H9 (cell line): ENCODE results near the gene GXYLT2. TPM values are rescaled to one million over a fixed set of nuclear protein-coding genes. Genes with fewer than 3 reads are reported as not detected.
A peak's percentile ranks its signal among the peaks of the same experiment; 100 is the strongest.

ENCODE experiments used
- DNase-seq: peaks from one replicate; pipeline ENCODE4 v3.0.0-alpha.2; 2017
- H2AFZ ChIP-seq: one replicate; pipeline ENCODE4 v1.6.1; 2013; ENCODE audit warnings: mild to moderate bottlenecking, low read length, control low read depth, moderate library complexity
- H2AK5ac ChIP-seq: 2 replicates; pipeline ENCODE4 v1.6.1; 2013; ENCODE audit warnings: low read length, control low read depth, mixed read lengths; ENCODE audit not compliant: insufficient read length
- H2BK120ac ChIP-seq: one replicate; pipeline ENCODE4 v1.6.1; 2013; ENCODE audit warnings: low read depth, mild to moderate bottlenecking, low read length, control low read depth, inconsistent platforms; ENCODE audit not compliant: poor library complexity, severe bottlenecking
- H2BK12ac ChIP-seq: 2 replicates; pipeline ENCODE4 v1.6.1; 2013; ENCODE audit warnings: low read length, control low read depth, mixed read lengths, low read depth; ENCODE audit not compliant: insufficient read length
- H2BK15ac ChIP-seq: 2 replicates; pipeline ENCODE4 v1.6.1; 2013; ENCODE audit warnings: low read depth, low read length, control low read depth
- H2BK20ac ChIP-seq: one replicate; pipeline ENCODE4 v1.6.1; 2013; ENCODE audit warnings: low read depth, mild to moderate bottlenecking, low read length, control low read depth, inconsistent platforms; ENCODE audit not compliant: poor library complexity, severe bottlenecking
- H2BK5ac ChIP-seq: 2 replicates; pipeline ENCODE4 v1.6.1; 2013; ENCODE audit warnings: low read length, control low read depth, mixed read lengths; ENCODE audit not compliant: insufficient read length
- H3K14ac ChIP-seq: 2 replicates; pipeline ENCODE4 v1.6.1; 2013; ENCODE audit warnings: low read length, control low read depth; ENCODE audit not compliant: insufficient read depth
- H3K18ac ChIP-seq: 2 replicates; pipeline ENCODE4 v1.6.1; 2013; ENCODE audit warnings: low read depth, mild to moderate bottlenecking, mixed read lengths, low read length, control low read depth; ENCODE audit not compliant: insufficient read length
- H3K23ac ChIP-seq: 2 replicates; pipeline ENCODE4 v1.6.1; 2013; ENCODE audit warnings: low read length, control low read depth, mixed read lengths, low read depth; ENCODE audit not compliant: insufficient read length
- H3K23me2 ChIP-seq: 2 replicates; pipeline ENCODE4 v1.6.1; 2013; ENCODE audit warnings: low read depth, mild to moderate bottlenecking, mixed read lengths, low read length, control low read depth; ENCODE audit not compliant: insufficient read length, poor library complexity, severe bottlenecking
- H3K27ac ChIP-seq: 2 replicates; pipeline ENCODE4 v1.5.1; 2013; ENCODE audit warnings: low read length, control low read depth, mixed read lengths, low read depth; ENCODE audit not compliant: insufficient read length
- H3K27me3 ChIP-seq: 2 replicates; pipeline ENCODE4 v1.6.1; 2013; ENCODE audit warnings: low read length, control low read depth, inconsistent platforms; ENCODE audit not compliant: insufficient read depth
- H3K4ac ChIP-seq: 2 replicates; pipeline ENCODE4 v1.6.1; 2013; ENCODE audit warnings: low read depth, mild to moderate bottlenecking, control low read depth, inconsistent platforms, low read length, moderate library complexity
- H3K4me1 ChIP-seq: 2 replicates; pipeline ENCODE4 v1.6.1; 2013; ENCODE audit warnings: low read length, control low read depth, inconsistent platforms; ENCODE audit not compliant: insufficient read depth
- H3K4me2 ChIP-seq: 2 replicates; pipeline ENCODE4 v1.6.1; 2013; ENCODE audit warnings: low read length, control low read depth, mixed read lengths; ENCODE audit not compliant: insufficient read length, insufficient read depth
- H3K56ac ChIP-seq: 2 replicates; pipeline ENCODE4 v1.6.1; 2013; ENCODE audit warnings: low read depth, mild to moderate bottlenecking, mixed read lengths, low read length, control low read depth; ENCODE audit not compliant: insufficient read length
- H3K79me1 ChIP-seq: 2 replicates; pipeline ENCODE4 v1.6.1; 2013; ENCODE audit warnings: low read depth, mild to moderate bottlenecking, moderate library complexity, low read length, control low read depth, inconsistent platforms; ENCODE audit not compliant: insufficient read depth, poor library complexity, severe bottlenecking
- H3K79me2 ChIP-seq: 2 replicates; pipeline ENCODE4 v1.6.1; 2013; ENCODE audit warnings: low read length, control low read depth, inconsistent platforms; ENCODE audit not compliant: insufficient read depth
- H3K9ac ChIP-seq: 2 replicates; pipeline ENCODE4 v1.6.1; 2013; ENCODE audit warnings: low read length, control low read depth, mixed read lengths; ENCODE audit not compliant: insufficient read length; ENCODE audit errors: extremely low read depth
- H3K9me3 ChIP-seq: one replicate; pipeline ENCODE4 v1.6.1; 2013; ENCODE audit warnings: low read depth, low read length, inconsistent platforms; ENCODE audit not compliant: control insufficient read depth
- H3T11ph ChIP-seq: one replicate; pipeline ENCODE4 v1.6.1; 2013; ENCODE audit warnings: mild to moderate bottlenecking, low read length, control low read depth, inconsistent platforms
- H4K20me1 ChIP-seq: one replicate; pipeline ENCODE4 v1.6.1; 2013; ENCODE audit not compliant: control insufficient read depth, insufficient read length, insufficient read depth
- H4K5ac ChIP-seq: 2 replicates; pipeline ENCODE4 v1.6.1; 2013; ENCODE audit warnings: low read depth, mild to moderate bottlenecking, mixed read lengths, low read length, control low read depth; ENCODE audit not compliant: insufficient read length
- H4K8ac ChIP-seq: replicated peaks from 2 replicates; pipeline ENCODE4 v1.6.1; 2013; ENCODE audit warnings: low read length, control low read depth, mixed read lengths, low read depth; ENCODE audit not compliant: insufficient read length
- H4K91ac ChIP-seq: 2 replicates; pipeline ENCODE4 v1.6.1; 2013; ENCODE audit warnings: low read depth, mild to moderate bottlenecking, moderate library complexity, mixed read lengths, low read length, control low read depth; ENCODE audit not compliant: insufficient read length
- H3K27ac Mint-ChIP-seq, 3 experiments: 2 replicates in 2 of 3; 3 replicates in 1 of 3; pipeline ENCODE4 v1.8.0; 2020 to 2021; ENCODE audit warnings: mixed read lengths in 3 of 3, mild to moderate bottlenecking in 1 of 3, moderate library complexity in 1 of 3
- H3K27me3 Mint-ChIP-seq: 2 replicates; pipeline ENCODE4 v1.8.0; 2021; ENCODE audit warnings: low read depth, mild to moderate bottlenecking, moderate library complexity, mixed read lengths
- H3K36me3 Mint-ChIP-seq, 3 experiments: 2 replicates in 2 of 3; 3 replicates in 1 of 3; pipeline ENCODE4 v1.8.0; 2020 to 2021; ENCODE audit warnings: low read depth in 3 of 3, mixed read lengths in 3 of 3; ENCODE audit not compliant: insufficient read depth in 1 of 3
- H3K4me1 Mint-ChIP-seq, 2 experiments: 2 replicates each; pipeline ENCODE4 v1.8.0; 2020; ENCODE audit warnings: mixed read lengths in 2 of 2
- H3K4me3 Mint-ChIP-seq, 2 experiments: 2 replicates in 1 of 2; 3 replicates in 1 of 2; pipeline ENCODE4 v1.8.0; 2020 to 2021; ENCODE audit warnings: mild to moderate bottlenecking in 2 of 2, mixed read lengths in 2 of 2, moderate library complexity in 1 of 2
- H3K9me3 Mint-ChIP-seq, 2 experiments: 2 replicates in 1 of 2; 3 replicates in 1 of 2; pipeline ENCODE4 v1.8.0; 2020; ENCODE audit warnings: mild to moderate bottlenecking in 2 of 2, mixed read lengths in 2 of 2, moderate library complexity in 1 of 2
- WGBS: extraction: QIAGEN DNeasy Blood & Tissue Kit; methylation state at CpG from one replicate; pipeline ENCODE4 v1.1.7; 2013; ENCODE audit warnings: missing lambda C conversion rate, low lambda C conversion rate, mixed read lengths; ENCODE audit not compliant: insufficient read length; ENCODE audit errors: extremely low coverage; 5-methylcytosine and 5-hydroxymethylcytosine counted together
- total RNA-seq: library from RNA; stranded (reverse); gene quantifications from 2 replicates; pipeline ENCODE4 v1.2.1, GENCODE V29; 2021
- TF ChIP-seq, protein P1 (sequence below): fragments of 200-600 bp; sonication (generic); conservative IDR thresholded peaks from 3 replicates; pipeline ENCODE4 v1.8.0; 2021; ENCODE audit warnings: antibody characterized with exemption, mild to moderate bottlenecking

The GXYLT2 gene
- total RNA-seq, 1 experiment from 2014 or later: 2.0 TPM

GRCh38 chr3:73010158-73010557 is 122.3 kb downstream of the GXYLT2 start:
- H3K36me3 Mint-ChIP-seq: peaks cover 17 to 46% (median 36%) of the 10 kb centered on the region in 3 experiments
- Histone ChIP-seq H4K20me1 (no peaks in the 10 kb centered on the region), H2BK12ac (no peak overlapping the region), H3K4me1 (no peaks in the 10 kb centered on the region), H2AK5ac (no peak overlapping the region), H3K4me2 (no peak overlapping the region), H3K9ac (no peak overlapping the region), H3K18ac (no peak overlapping the region), H2BK20ac (no peak overlapping the region), H3K79me1 (peaks cover 10% of the 10 kb centered on the region), H3K56ac (no peak overlapping the region), H2BK15ac (no peak overlapping the region), H3K23ac (no peak overlapping the region), H4K91ac (no peak overlapping the region), H3K4ac (no peak overlapping the region), H3K79me2 (peaks cover 78% of the 10 kb centered on the region), H3K9me3 (no peaks in the 10 kb centered on the region), H4K8ac (no peak overlapping the region), H3K27me3 (no peaks in the 10 kb centered on the region), H3K23me2 (no peaks in the 10 kb centered on the region), H2AFZ (no peak overlapping the region), H3K27ac (no peak overlapping the region), H3T11ph (no peak overlapping the region), H4K5ac (no peak overlapping the region), H2BK5ac (no peak overlapping the region), H2BK120ac (no peak overlapping the region), H3K14ac (no peak overlapping the region)
- no peak overlapping the region for H3K4me3 Mint-ChIP-seq
- H3K4me1 Mint-ChIP-seq: peaks cover 32 to 38% of the 10 kb centered on the region in 2 experiments
- no peaks in the 10 kb centered on the region for H3K27me3 Mint-ChIP-seq
- no peaks in the 10 kb centered on the region for H3K9me3 Mint-ChIP-seq
- WGBS: no CpG with 5 or more reads among the region's 6 CpGs
- peak overlapping the region; percentile 31 to 79 (median 70); a peak in 2 of 7 replicates for H3K27ac Mint-ChIP-seq
- TF ChIP-seq, protein P1, sequence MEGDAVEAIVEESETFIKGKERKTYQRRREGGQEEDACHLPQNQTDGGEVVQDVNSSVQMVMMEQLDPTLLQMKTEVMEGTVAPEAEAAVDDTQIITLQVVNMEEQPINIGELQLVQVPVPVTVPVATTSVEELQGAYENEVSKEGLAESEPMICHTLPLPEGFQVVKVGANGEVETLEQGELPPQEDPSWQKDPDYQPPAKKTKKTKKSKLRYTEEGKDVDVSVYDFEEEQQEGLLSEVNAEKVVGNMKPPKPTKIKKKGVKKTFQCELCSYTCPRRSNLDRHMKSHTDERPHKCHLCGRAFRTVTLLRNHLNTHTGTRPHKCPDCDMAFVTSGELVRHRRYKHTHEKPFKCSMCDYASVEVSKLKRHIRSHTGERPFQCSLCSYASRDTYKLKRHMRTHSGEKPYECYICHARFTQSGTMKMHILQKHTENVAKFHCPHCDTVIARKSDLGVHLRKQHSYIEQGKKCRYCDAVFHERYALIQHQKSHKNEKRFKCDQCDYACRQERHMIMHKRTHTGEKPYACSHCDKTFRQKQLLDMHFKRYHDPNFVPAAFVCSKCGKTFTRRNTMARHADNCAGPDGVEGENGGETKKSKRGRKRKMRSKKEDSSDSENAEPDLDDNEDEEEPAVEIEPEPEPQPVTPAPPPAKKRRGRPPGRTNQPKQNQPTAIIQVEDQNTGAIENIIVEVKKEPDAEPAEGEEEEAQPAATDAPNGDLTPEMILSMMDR: no peak
- DNase-seq: no peak
